ENCODE data around the gene CHPT1.

DNA sequence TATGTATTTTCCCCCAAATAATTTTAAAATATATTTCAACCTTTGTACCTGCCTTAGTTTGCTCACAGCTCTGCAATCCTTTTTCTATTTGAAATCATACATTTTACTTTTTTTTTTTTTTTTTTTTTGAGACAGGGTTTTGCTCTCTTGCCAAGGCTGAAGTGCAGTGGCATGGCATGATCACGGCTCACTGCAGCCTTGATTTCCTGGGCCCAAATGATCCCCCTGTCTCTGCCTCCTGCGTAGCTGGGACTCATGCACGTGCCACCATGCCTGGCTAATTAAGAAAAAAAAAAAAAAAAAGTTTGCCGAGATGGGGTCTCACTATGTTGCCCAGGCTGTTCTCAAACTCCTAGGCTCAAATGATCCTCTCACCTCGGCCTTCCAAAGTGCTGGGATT, 43.1 kb downstream of the CHPT1 start:
- TF ChIP-seq REST (IDR thresholded peaks at IDR 0.05; ENCODE audit: borderline replicate concordance in 1 of 2, low read depth in 1 of 2, low read length in 2 of 2) (no peak), ARNT (IDR thresholded peaks at IDR 0.05) (no peak), ZNF792 (CRISPR knock-in tag; IDR thresholded peaks at IDR 0.05) (no peak), RARA (CRISPR knock-in tag; IDR thresholded peaks at IDR 0.05) (no peak), ATF7 (IDR thresholded peaks at IDR 0.05) (no peak), ATF7 (CRISPR knock-in tag; IDR thresholded peaks at IDR 0.05) (no peak)
- TF ChIP-seq, protein P1, sequence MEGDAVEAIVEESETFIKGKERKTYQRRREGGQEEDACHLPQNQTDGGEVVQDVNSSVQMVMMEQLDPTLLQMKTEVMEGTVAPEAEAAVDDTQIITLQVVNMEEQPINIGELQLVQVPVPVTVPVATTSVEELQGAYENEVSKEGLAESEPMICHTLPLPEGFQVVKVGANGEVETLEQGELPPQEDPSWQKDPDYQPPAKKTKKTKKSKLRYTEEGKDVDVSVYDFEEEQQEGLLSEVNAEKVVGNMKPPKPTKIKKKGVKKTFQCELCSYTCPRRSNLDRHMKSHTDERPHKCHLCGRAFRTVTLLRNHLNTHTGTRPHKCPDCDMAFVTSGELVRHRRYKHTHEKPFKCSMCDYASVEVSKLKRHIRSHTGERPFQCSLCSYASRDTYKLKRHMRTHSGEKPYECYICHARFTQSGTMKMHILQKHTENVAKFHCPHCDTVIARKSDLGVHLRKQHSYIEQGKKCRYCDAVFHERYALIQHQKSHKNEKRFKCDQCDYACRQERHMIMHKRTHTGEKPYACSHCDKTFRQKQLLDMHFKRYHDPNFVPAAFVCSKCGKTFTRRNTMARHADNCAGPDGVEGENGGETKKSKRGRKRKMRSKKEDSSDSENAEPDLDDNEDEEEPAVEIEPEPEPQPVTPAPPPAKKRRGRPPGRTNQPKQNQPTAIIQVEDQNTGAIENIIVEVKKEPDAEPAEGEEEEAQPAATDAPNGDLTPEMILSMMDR (CRISPR knock-in tag; IDR thresholded peaks at IDR 0.05), result no peak
- TF ChIP-seq, protein P2, sequence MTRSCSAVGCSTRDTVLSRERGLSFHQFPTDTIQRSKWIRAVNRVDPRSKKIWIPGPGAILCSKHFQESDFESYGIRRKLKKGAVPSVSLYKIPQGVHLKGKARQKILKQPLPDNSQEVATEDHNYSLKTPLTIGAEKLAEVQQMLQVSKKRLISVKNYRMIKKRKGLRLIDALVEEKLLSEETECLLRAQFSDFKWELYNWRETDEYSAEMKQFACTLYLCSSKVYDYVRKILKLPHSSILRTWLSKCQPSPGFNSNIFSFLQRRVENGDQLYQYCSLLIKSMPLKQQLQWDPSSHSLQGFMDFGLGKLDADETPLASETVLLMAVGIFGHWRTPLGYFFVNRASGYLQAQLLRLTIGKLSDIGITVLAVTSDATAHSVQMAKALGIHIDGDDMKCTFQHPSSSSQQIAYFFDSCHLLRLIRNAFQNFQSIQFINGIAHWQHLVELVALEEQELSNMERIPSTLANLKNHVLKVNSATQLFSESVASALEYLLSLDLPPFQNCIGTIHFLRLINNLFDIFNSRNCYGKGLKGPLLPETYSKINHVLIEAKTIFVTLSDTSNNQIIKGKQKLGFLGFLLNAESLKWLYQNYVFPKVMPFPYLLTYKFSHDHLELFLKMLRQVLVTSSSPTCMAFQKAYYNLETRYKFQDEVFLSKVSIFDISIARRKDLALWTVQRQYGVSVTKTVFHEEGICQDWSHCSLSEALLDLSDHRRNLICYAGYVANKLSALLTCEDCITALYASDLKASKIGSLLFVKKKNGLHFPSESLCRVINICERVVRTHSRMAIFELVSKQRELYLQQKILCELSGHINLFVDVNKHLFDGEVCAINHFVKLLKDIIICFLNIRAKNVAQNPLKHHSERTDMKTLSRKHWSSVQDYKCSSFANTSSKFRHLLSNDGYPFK (CRISPR knock-in tag; IDR thresholded peaks at IDR 0.05; ENCODE audit: borderline replicate concordance), result no peak
